ENCODE measurements around the gene KCNB1. TPM values are rescaled to one million over a fixed set of nuclear protein-coding genes. Genes with fewer than 3 reads are reported as not detected.

Gene KCNB1
- total RNA-seq, 1 experiment from 2014 or later, result 0.68 TPM

DNA sequence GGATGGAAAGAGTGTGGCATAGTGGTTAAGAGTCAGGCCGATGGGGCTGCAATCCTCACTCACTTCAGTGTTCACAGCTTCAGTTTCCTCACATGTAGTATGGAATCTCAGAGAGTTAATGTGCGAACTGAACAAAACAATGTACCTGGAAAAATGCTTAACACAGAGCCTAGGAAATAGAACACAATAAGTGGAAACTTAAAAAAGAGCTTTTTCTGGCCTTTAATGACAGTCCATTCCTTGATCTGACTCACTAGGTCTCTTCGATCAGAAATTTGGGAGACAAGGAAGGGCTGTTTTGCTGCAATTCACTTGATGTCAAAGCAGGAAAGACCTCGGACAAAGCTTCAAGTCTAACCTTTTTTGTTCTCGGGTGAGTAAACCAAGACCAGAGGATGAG is 56.1 kb downstream of the KCNB1 start:
- Histone ChIP-seq H4K20me1 (ENCODE audit: control insufficient read depth, insufficient read depth, insufficient read length) (no peaks in the 10 kb centered on the region), H3K9ac (ENCODE audit: extremely low read depth, insufficient read length, low read length) (no peak overlapping the region), H3K4me2 (ENCODE audit: insufficient read depth, insufficient read length, low read length) (no peak overlapping the region), H3K23me2 (ENCODE audit: insufficient read length, low read depth, low read length, poor library complexity, severe bottlenecking) (no peaks in the 10 kb centered on the region), H3K27me3 (ENCODE audit: insufficient read depth, low read length) (no peaks in the 10 kb centered on the region; the same call in 1 of the 2 replicates), H2BK15ac (ENCODE audit: low read depth, low read length) (no peak overlapping the region), H2AK5ac (ENCODE audit: insufficient read length, low read length) (no peak overlapping the region), H3K4ac (ENCODE audit: low read depth, low read length) (no peak overlapping the region), H3T11ph (ENCODE audit: low read length) (no peak overlapping the region), H3K56ac (ENCODE audit: insufficient read length, low read depth, low read length) (no peak overlapping the region), H3K23ac (ENCODE audit: insufficient read length, low read depth, low read length) (no peak overlapping the region), H2BK120ac (ENCODE audit: low read depth, low read length, poor library complexity, severe bottlenecking) (no peak overlapping the region), H3K79me1 (ENCODE audit: insufficient read depth, low read depth, low read length, poor library complexity, severe bottlenecking) (no peaks in the 10 kb centered on the region), H3K18ac (ENCODE audit: insufficient read length, low read depth, low read length) (no peak overlapping the region), H3K4me1 (ENCODE audit: insufficient read depth, low read length) (no peaks in the 10 kb centered on the region), H4K5ac (ENCODE audit: insufficient read length, low read depth, low read length) (no peak overlapping the region), H4K8ac (replicated peaks; ENCODE audit: insufficient read length, low read depth, low read length) (no peak overlapping the region), H3K27ac (ENCODE audit: insufficient read length, low read depth, low read length) (no peak overlapping the region), H2BK12ac (ENCODE audit: insufficient read length, low read depth, low read length) (no peak overlapping the region), H3K14ac (ENCODE audit: insufficient read depth, low read length) (no peak overlapping the region), H2AFZ (ENCODE audit: low read length) (no peak overlapping the region), H2BK5ac (ENCODE audit: insufficient read length, low read length) (no peak overlapping the region), H4K91ac (ENCODE audit: insufficient read length, low read depth, low read length) (no peak overlapping the region), H3K9me3 (ENCODE audit: control insufficient read depth, low read depth, low read length) (no peaks in the 10 kb centered on the region), H2BK20ac (ENCODE audit: low read depth, low read length, poor library complexity, severe bottlenecking) (no peak overlapping the region), H3K79me2 (ENCODE audit: insufficient read depth, low read length) (no peaks in the 10 kb centered on the region)
- Mint-ChIP-seq H3K9me3 (no peaks in the 10 kb centered on the region), H3K27ac (no peak overlapping the region), H3K4me1 (no peaks in the 10 kb centered on the region), H3K4me3 (no peak overlapping the region), H3K36me3 (ENCODE audit: insufficient read depth in 1 of 3, low read depth in 3 of 3) (no peaks in the 10 kb centered on the region), H3K27me3 (ENCODE audit: low read depth) (peaks cover 12% of the 10 kb centered on the region)
- no peak for DNase-seq
- TF ChIP-seq, protein P1, sequence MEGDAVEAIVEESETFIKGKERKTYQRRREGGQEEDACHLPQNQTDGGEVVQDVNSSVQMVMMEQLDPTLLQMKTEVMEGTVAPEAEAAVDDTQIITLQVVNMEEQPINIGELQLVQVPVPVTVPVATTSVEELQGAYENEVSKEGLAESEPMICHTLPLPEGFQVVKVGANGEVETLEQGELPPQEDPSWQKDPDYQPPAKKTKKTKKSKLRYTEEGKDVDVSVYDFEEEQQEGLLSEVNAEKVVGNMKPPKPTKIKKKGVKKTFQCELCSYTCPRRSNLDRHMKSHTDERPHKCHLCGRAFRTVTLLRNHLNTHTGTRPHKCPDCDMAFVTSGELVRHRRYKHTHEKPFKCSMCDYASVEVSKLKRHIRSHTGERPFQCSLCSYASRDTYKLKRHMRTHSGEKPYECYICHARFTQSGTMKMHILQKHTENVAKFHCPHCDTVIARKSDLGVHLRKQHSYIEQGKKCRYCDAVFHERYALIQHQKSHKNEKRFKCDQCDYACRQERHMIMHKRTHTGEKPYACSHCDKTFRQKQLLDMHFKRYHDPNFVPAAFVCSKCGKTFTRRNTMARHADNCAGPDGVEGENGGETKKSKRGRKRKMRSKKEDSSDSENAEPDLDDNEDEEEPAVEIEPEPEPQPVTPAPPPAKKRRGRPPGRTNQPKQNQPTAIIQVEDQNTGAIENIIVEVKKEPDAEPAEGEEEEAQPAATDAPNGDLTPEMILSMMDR (conservative IDR thresholded peaks at IDR 0.05), result no peak
- WGBS (ENCODE audit: extremely low coverage, insufficient read length, low lambda C conversion rate), result no CpG with 5 or more reads among the region's 5 CpGs

Measured in H9 (cell line).